Skeletal muscle tissue (tissue), 4 donors: ENCODE measurements around the gene TRIM54. TPM values are rescaled to one million over a fixed set of nuclear protein-coding genes. Genes with fewer than 3 reads are reported as not detected.

Source experiments
- H3K27ac ChIP-seq: one replicate; pipeline ENCODE4 v1.7.0; 2013; ENCODE audit warnings: mild to moderate bottlenecking, low read depth, low read length, inconsistent platforms
- H3K27me3 ChIP-seq, 3 donors: one replicate each; pipeline ENCODE4 v1.7.0; 2013; ENCODE audit warnings: low read length in 3 of 3; ENCODE audit not compliant: control insufficient read depth in 3 of 3, insufficient read depth in 3 of 3
- H3K36me3 ChIP-seq, 3 donors: one replicate each; pipeline ENCODE4 v1.7.0; 2013; ENCODE audit warnings: low read length in 3 of 3; ENCODE audit not compliant: control insufficient read depth in 3 of 3, insufficient read depth in 3 of 3
- H3K4me1 ChIP-seq, 3 donors: one replicate each; pipeline ENCODE4 v1.7.0; 2013; ENCODE audit warnings: low read length in 3 of 3, mild to moderate bottlenecking in 3 of 3; ENCODE audit not compliant: control insufficient read depth in 3 of 3, insufficient read depth in 3 of 3
- H3K4me3 ChIP-seq, 3 donors: one replicate each; pipeline ENCODE4 v1.7.0; 2013; ENCODE audit warnings: low read length in 3 of 3
- H3K9ac ChIP-seq, 3 donors: one replicate each; pipeline ENCODE4 v1.7.0; 2013; ENCODE audit warnings: low read length in 3 of 3, mild to moderate bottlenecking in 3 of 3, moderate library complexity in 2 of 3, low read depth in 1 of 3
- H3K9me3 ChIP-seq, 3 donors: one replicate each; pipeline ENCODE4 v1.7.0; 2013; ENCODE audit warnings: low read length in 3 of 3; ENCODE audit not compliant: control insufficient read depth in 3 of 3
- total RNA-seq: library from RNA; depleted of rRNA; stranded (reverse); fragments of >200 nt; gene quantifications from one replicate; pipeline ENCODE4 v1.2.3, GENCODE V29; 2014
- donor health status: Osteomylitis.

Gene TRIM54
- total RNA-seq, 1 donor from 2014 or later = 60.0 TPM

DNA sequence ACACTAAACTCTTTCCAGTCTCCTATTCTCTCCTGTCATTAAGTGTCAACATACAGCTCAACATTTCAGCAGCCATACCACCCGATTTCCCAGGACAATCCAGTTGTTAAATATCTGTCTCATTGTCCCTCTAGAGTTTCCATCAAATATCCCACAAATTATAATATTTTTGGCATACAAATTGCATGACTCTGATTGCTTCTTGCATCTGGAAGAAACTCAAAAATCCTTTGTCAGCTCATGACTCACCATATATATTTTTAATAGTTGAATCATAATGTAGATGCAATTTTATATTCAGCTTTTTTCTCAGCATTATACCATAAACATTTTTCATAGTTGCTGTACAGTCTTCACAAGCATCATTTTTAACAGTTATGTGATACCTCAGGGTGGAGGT, 26.6 kb upstream of the TRIM54 start:
- H3K4me3 ChIP-seq = no peak overlapping the region
- H3K27ac ChIP-seq = no peak overlapping the region
- no peak overlapping the region for H3K9ac ChIP-seq
- no peaks in the 10 kb centered on the region for H3K36me3 ChIP-seq
- no peaks in the 10 kb centered on the region for H3K4me1 ChIP-seq
- H3K27me3 ChIP-seq = peaks cover 35 to 46% (median 35%) of the 10 kb centered on the region in 3 donors
- H3K9me3 ChIP-seq = no peaks in the 10 kb centered on the region

- H3K4me1 ChIP-seq = peaks cover 0 to 2% (median 0%) of the 10 kb centered on the region in 3 donors
- H3K9ac ChIP-seq = no peak overlapping the region
- no peaks in the 10 kb centered on the region for H3K9me3 ChIP-seq
- H3K27ac ChIP-seq = no peak overlapping the region
- H3K36me3 ChIP-seq = no peaks in the 10 kb centered on the region
- peaks cover 43 to 51% (median 48%) of the 10 kb centered on the region in 3 donors for H3K27me3 ChIP-seq
- no peak overlapping the region for H3K4me3 ChIP-seq
These were observed 25.3 kb upstream of the TRIM54 start for GRCh38 chr2:27256855-27257454.

DNA sequence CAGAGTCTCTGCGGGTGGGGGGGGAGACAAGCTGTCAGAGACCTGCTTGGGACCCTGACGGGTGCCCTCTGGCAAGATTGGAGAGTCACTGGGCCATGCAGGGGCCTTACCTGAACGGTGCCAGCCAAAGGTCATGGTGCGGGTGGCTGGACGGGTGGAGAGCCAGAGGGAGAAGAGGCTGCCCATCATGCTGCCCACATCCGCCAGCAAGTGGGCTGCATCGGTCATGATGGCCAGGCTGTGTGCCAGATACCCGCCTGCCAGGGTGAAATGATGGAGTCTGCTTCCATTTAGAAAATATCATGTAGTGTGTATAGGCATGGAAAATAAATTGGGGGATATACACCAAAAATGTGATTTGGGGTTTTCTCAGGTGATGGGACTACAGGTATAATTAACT, 24.2 kb upstream of the TRIM54 start:
- Histone ChIP-seq H3K27ac (no peak overlapping the region), H3K36me3 (no peaks in the 10 kb centered on the region), H3K4me1 (peaks cover under 1 to 9% (median 6%) of the 10 kb centered on the region in 3 donors), H3K9me3 (no peaks in the 10 kb centered on the region), H3K4me3 (no peak overlapping the region), H3K27me3 (peaks cover 54 to 56% (median 56%) of the 10 kb centered on the region in 3 donors), H3K9ac (no peak overlapping the region)

GRCh38 chr2:27261241-27261925, 20.8 kb upstream of the TRIM54 start:
- Histone ChIP-seq H3K27me3 (peaks cover 76 to 83% (median 82%) of the 10 kb centered on the region in 3 donors), H3K9ac (no peak overlapping the region), H3K4me3 (no peak overlapping the region)

DNA sequence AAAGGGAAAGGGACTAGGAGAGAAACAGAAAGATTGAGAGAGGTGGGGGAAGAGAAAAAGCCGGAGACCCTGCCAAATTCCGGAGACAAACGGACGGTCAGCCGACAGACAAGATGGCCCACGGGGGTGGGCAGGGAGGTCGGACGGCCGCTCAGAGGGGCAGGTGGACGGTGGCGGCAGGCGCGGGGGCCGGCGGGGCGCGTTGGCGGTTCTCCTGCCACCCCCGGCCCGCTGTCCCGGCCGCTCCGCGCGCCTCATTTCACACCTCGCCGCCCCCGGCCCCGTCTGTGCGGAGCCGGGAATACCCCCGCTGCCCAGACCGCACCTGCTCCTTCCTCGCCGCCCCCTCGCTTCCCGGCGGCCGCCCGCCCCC, 20.3 kb upstream of the TRIM54 start:
- Histone ChIP-seq H3K36me3 (no peaks in the 10 kb centered on the region), H3K27me3 (peaks cover 71 to 84% (median 82%) of the 10 kb centered on the region in 3 donors), H3K9me3 (no peaks in the 10 kb centered on the region), H3K9ac (no peak overlapping the region), H3K4me1 (peaks cover 23 to 33% (median 32%) of the 10 kb centered on the region in 3 donors), H3K27ac (no peak overlapping the region), H3K4me3 (no peak overlapping the region)

More at GRCh38 chr2:27261241-27261925, 20.8 kb upstream of the TRIM54 start:
- Histone ChIP-seq H3K27ac (no peak overlapping the region), H3K9me3 (no peaks in the 10 kb centered on the region), H3K4me1 (peaks cover 23 to 33% (median 32%) of the 10 kb centered on the region in 3 donors), H3K36me3 (no peaks in the 10 kb centered on the region)

- peak within 1 kb of the TSS; percentile 38 to 69 (median 65) for H3K4me3 ChIP-seq
- peaks cover 23 to 33% (median 32%) of the 10 kb centered on the region in 3 donors for H3K4me1 ChIP-seq
- H3K9me3 ChIP-seq = no peaks in the 10 kb centered on the region
- H3K27ac ChIP-seq = no peak within 1 kb of the TSS
- peak within 1 kb of the TSS in 2 of 3 donors; percentile 2 to 45 for H3K9ac ChIP-seq
- peaks cover 74 to 85% (median 77%) of the 10 kb centered on the region in 3 donors for H3K27me3 ChIP-seq
- no peaks in the 10 kb centered on the region for H3K36me3 ChIP-seq
These were observed 19.6 kb upstream of the TRIM54 start, which contains the start of gene SLC30A3 for GRCh38 chr2:27262379-27263286. Gene SLC30A3 (minus strand): TSS chr2:27263047. CDS start chr2:27262906, 141 bp downstream.

DNA sequence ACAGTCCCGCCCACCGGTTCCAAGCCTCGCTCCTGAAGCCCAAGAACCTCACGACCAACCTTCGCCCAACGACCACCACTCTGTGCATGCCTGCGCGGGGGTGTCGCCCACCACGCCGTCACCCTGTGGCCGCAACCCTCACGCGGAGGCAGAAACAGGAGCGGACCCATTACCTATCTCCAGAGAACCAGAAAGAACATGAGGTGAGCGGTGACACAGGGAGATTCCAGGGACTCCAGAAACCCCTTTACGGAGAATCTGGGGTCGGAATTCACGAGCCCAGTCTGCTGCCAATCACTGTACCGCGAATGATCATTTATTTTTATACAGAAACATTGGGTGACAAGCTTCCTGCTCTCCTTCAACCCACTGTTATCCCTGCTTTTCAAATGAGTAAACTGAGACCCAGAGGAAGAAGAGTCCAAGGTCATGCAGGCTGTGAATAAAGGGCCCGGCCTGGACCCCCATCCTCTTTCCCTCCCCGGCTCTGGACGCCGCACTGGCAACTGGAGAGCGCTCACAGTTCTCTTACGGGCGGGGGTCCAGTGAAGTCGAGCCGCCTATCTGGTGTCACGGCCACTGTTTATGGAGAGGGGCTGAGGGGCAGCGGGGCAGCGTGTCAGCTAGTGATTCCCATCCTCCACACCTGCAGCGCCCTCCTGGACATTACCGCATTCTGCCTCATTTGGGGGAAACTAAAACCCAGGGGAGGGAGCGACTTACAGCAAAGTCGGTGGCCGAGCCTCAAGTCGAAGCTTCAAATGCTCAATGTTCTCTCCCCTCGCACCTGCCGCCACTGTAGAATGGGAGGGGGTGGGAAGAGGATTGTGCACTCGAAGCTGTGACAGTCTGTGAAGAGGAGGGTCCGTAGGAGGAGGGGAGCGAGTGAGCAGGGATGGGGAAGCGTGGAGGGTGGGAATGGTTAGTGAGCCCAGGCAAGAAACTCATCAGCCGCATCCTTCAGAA, 18.7 kb upstream of the TRIM54 start:
- Histone ChIP-seq H3K4me1 (peaks cover 23 to 33% (median 32%) of the 10 kb centered on the region in 3 donors), H3K27me3 (peaks cover 67 to 77% (median 69%) of the 10 kb centered on the region in 3 donors), H3K9me3 (no peaks in the 10 kb centered on the region), H3K9ac (peak overlapping the region in 1 of 3 donors; percentile 2), H3K27ac (no peak overlapping the region), H3K4me3 (peak overlapping the region; percentile 26 to 69 (median 65)), H3K36me3 (no peaks in the 10 kb centered on the region)

DNA sequence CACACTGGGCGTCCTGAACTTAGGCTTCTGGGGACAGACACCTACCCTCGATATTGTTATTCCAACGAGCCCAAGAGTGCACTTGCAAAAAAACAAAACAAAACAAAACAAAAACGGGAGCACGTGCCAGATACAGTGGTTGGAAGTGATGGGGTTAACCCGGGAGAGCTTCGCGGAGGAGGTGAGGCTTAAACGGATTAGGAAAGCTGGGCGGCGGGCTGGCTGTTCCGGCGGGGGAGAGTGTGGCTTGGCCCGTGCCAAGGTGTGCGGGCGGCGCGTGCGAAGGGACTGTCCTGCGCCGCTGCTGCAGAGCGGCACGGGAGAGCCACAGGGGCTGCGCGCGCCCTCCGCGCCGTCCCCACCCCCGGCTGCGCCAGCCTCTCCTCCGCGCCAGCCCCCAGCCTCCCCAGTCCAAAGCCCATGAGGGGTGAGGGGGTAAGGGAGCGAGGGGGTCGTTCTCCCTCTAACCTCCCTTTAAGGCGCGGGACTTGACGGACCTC, 17.9 kb upstream of the TRIM54 start:
- Histone ChIP-seq H3K4me1 (peaks cover 23 to 33% (median 32%) of the 10 kb centered on the region in 3 donors), H3K9ac (no peak overlapping the region), H3K9me3 (no peaks in the 10 kb centered on the region), H3K4me3 (peak overlapping the region in 2 of 3 donors; percentile 45), H3K36me3 (no peaks in the 10 kb centered on the region), H3K27me3 (peaks cover 63 to 73% (median 65%) of the 10 kb centered on the region in 3 donors), H3K27ac (no peak overlapping the region)
